HFF-Myc (cell line): ENCODE results near the gene ASS1.

Source experiments
- DNase-seq: peaks from one replicate; pipeline ENCODE4 v3.0.0-alpha.2; 2011; ENCODE audit warnings: low read depth; ENCODE audit errors: extremely low read depth
- H3K4me3 ChIP-seq: replicated peaks from 2 replicates; pipeline ENCODE4 v1.5.1; 2011; ENCODE audit warnings: low read depth, mild to moderate bottlenecking, control low read depth, low read length
- TF ChIP-seq, protein P1 (sequence below): IDR thresholded peaks from 2 replicates; pipeline ENCODE4 v1.5.1; 2012; ENCODE audit warnings: mild to moderate bottlenecking, low read depth, low read length, control low read depth; ENCODE audit errors: missing control alignments

ASS1 gene

DNA sequence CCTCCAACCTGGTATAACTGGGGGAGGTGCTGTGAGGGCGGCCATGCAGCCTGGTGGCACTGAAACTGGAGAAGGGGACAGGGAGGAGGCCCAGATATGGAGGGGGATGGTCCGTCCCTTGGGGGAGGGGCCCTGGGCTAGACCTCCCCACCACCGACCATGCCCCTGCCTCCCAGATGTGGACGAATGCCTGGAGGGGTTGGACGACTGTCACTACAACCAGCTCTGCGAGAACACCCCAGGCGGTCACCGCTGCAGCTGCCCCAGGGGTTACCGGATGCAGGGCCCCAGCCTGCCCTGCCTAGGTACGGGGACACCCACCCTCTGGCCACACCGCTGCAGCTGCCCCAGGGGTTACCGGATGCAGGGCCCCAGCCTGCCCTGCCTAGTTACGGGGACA lies 15.4 kb upstream of the ASS1 start:
- TF ChIP-seq, protein P1, sequence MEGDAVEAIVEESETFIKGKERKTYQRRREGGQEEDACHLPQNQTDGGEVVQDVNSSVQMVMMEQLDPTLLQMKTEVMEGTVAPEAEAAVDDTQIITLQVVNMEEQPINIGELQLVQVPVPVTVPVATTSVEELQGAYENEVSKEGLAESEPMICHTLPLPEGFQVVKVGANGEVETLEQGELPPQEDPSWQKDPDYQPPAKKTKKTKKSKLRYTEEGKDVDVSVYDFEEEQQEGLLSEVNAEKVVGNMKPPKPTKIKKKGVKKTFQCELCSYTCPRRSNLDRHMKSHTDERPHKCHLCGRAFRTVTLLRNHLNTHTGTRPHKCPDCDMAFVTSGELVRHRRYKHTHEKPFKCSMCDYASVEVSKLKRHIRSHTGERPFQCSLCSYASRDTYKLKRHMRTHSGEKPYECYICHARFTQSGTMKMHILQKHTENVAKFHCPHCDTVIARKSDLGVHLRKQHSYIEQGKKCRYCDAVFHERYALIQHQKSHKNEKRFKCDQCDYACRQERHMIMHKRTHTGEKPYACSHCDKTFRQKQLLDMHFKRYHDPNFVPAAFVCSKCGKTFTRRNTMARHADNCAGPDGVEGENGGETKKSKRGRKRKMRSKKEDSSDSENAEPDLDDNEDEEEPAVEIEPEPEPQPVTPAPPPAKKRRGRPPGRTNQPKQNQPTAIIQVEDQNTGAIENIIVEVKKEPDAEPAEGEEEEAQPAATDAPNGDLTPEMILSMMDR, result no peak
- no peak for DNase-seq
- H3K4me3 ChIP-seq, result no peak overlapping the region

DNA sequence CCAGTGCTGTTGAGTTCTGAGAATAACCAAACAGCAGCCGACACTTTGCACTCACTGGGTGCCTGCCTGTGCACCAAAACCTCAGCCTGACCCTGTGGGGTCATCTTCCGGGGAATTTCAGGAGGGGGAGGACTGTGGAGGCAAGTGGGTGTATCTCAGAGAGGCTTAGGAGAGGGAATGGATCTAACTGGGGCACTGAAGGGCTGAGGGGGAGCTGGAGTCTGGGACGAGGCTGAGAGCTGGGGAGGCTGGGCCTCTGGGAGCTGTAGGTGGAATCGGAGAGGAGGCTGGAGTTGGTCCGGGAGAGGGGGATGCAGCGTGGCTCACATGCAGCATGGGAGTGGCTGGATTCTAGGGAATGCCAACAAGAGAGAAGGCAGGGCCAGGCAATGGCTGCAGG lies 14.9 kb upstream of the ASS1 start:
- DNase-seq, result no peak
- H3K4me3 ChIP-seq, result no peak overlapping the region
- TF ChIP-seq, protein P1, result no peak

DNA sequence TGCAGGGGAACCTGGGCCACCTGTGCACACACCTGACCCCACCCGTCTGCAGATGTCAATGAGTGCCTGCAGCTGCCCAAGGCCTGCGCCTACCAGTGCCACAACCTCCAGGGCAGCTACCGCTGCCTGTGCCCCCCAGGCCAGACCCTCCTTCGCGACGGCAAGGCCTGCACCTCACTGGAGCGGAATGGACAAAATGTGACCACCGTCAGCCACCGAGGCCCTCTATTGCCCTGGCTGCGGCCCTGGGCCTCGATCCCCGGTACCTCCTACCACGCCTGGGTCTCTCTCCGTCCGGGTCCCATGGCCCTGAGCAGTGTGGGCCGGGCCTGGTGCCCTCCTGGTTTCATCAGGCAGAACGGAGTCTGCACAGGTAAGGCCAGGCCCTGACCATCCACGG lies 14.5 kb upstream of the ASS1 start:
- TF ChIP-seq, protein P1, result no peak
- no peak overlapping the region for H3K4me3 ChIP-seq
- no peak for DNase-seq

DNA sequence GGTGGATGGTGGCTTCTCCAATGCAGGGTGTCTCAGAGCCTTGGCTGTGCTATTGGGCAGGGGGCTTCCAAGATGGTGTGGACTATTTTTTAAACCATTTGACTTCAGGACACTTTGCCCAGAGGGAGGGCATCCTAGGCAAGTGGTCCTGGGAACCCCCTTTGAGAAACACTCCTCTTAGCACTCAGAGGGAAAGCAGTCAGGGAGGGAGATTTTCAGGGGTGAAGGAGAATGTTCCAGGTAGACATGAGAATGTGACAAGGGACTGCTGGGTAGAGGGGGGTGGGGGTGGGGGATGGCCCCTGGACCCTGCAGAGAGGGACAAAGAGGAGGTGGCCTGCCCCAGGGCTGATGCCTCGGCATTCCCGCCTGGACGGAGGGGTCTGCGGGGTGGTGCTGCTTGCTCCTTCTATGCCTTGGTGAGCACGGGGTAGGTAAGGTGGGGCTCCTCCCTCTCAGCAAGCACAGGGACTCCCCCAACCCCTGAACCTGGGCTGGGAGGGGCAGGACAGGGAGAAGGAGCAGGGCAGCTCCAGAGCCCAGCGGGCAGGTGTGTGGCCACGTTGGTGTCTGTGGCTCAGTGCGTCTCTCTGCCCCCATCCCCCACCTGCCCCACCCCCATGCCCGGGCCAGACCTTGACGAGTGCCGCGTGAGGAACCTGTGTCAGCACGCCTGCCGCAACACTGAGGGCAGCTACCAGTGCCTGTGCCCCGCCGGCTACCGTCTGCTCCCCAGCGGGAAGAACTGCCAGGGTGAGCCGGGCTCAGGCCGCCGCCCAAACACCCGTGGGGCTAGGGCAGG lies 13.8 kb upstream of the ASS1 start:
- DNase-seq, result no peak
- TF ChIP-seq, protein P1, result no peak
- no peak overlapping the region for H3K4me3 ChIP-seq

DNA sequence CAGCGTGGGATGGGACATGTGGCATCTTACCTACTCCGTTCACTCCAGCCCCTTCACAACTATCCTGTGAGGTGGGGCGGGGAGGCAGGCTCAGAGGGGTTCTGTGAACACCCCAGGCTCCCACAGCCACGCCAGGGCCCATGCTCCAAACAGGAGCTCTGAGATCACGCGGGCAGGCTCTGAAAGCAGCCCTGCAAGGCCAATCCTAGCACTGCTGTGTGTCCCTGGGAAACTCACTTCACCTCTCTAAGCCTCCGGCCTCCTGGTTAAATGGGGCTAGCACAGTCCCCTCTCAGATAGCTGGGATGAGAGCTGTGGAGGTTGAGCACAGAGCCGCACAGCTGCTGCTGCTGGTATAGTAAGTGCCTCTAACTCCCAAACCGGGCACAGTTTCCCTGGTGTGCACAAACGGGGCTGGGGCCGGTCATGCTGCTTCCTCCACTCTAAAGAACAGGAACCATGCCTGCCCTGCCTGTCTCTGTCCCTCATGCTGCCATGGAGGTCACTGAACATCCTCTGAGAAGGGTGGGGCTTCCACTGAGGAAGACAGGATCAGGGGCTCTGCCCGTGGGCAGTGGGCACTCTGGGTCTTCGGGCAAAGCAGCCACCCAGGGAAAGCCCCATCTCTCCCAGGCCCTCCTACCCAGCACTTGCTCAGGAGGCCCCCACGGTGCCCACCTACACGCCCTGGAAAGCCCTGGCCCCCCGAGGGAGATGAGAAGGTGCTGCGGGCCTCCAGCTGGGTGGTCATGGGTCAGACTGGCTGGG lies 13.0 kb upstream of the ASS1 start:
- no peak overlapping the region for H3K4me3 ChIP-seq
- no peak for DNase-seq
- TF ChIP-seq, protein P1, result no peak

DNA sequence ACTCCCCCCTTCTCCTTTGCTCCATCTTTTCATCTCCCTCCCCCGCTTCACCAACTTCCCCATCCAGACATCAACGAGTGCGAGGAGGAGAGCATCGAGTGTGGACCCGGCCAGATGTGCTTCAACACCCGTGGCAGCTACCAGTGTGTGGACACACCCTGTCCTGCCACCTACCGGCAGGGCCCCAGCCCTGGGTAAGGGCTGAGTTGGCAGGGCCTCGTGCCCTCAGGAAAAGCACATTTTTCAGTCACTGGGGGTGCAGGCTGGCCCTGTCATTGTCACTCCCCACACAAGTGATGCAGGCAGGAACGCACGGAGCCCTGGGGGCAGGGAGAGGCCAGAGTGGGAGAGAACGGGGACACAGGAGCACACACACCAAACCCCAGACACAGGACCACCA lies 12.4 kb upstream of the ASS1 start:
- no peak for DNase-seq
- H3K4me3 ChIP-seq, result no peak overlapping the region
- TF ChIP-seq, protein P1, result peak; percentile 33
